ENCODE measurements around the gene TTC33.
"Not testable (repeated sequence)": the region's sequence is repeated elsewhere in the genome, so short reads cannot be mapped to it uniquely, and the experiment has no call there.

Gene TTC33

DNA sequence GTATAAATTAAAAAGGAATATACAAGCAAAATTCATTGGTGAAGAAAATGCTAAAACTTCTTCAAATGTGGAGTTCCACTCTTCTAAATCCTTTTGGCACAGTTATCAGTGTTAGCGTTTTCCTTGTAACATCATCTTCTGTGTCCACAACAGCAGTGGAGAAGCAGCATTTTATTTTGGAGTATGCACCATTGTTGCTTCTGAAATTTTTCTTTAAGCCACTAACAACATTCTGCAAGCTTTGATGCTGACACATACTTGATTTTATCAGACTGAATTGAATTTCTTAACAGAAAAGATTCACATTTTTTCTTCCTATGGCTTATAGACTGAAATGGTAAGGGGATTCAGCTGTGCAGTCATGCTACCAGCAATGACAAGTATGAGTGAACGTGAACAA lies 136.8 kb downstream of the TTC33 start:
- DNase-seq (ENCODE audit: low read depth in 2 of 2, low spot score in 1 of 2), result no peak

DNA sequence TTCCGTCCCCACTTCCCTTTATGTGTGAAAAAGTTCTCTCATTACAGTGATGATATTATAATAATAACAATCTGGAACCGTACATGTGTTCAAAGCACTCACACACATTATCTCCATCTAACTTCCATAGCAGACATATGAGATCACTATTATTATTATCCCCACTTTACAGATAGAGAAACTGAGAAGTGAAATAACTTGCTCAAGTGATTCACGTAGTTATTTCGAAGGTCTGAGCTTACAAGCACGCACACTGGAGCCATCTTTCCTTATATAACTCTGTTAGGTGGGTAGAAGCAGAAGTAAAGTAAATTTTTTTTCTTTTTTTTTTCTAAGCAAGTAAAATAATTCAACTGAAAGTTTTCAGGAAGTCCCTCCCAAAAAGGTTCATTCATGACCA lies 139.0 kb downstream of the TTC33 start:
- DNase-seq (ENCODE audit: low read depth in 2 of 2, low spot score in 1 of 2), result no peak

DNA sequence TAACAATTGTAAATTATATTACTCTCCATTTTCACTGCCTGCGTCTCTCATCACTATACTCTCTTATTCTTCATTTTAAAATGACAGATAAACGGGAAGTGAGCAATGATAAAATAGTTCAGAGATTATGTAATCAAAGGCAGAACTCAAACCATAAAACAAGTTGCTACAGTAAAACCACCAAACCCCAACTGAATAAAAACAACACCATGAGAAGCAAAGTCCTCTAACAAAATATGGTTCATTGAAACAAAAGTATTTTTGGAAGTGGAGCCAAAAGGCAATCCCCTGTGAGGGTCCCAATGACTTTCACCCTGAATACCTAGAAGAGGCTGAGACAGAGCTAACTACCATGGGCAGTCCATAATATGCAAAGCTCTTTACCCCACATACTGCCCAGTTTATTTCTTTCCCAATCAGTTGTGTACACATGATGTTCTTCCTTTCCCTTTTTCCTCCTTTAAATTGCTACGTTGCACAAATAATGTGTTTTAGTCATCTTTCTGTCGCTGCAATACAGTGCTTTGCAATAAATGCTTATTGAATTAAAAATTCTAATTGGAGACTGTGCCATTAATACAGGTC lies 140.1 kb downstream of the TTC33 start:
- no peak for DNase-seq (ENCODE audit: low read depth in 2 of 2, low spot score in 1 of 2)

DNA sequence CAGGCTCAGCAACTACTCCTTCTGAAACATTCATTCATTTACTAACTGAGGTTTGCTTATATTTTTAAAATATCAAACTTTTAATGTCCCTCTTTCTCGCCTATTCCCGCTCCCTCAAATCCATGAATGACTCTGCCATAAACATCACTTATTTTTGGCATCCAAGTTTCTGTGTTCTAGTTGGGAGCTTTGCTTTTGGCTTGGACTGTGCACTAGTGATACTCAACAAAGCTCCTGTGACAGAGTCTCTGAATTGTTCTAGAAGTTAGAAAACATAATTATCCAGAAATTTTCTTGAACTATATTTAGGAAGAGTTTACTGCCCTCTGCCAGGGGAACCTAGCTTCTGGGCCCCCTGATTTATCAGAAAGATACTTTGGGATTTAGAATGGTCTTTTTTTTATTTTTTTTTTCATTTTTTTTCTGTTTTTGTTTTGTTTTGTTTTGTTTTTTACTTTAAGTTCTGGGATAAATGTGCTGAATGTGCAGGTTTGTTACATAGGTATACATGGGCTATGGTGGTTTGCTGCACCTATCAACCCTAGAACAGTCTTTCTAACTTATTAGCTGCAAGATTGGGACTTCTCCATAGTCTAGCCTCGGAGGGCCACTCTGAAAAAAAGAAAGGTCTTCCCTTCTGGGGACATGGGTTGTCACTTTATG lies 140.7 kb downstream of the TTC33 start:
- DNase-seq (ENCODE audit: low read depth in 2 of 2, low spot score in 1 of 2), result no peak

DNA sequence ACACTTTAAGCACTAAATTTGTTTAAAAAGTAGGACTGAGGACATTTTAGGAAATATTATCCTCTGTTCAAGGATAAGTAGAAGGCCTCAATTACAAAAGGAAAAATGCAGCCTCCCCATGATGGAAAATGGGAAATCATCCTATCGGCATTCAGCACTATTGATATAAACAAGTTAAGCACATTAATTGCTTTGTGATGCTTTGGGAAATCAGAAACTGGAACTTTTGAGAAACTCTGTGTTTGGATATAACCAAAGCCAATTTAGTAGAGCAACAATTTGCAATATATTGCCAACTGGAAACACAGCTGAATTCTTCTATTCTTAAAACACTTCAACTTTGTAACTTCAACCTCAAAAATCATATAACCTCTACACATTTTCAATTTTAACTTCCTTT lies 141.3 kb downstream of the TTC33 start:
- no peak for DNase-seq (ENCODE audit: low read depth in 2 of 2, low spot score in 1 of 2)

DNA sequence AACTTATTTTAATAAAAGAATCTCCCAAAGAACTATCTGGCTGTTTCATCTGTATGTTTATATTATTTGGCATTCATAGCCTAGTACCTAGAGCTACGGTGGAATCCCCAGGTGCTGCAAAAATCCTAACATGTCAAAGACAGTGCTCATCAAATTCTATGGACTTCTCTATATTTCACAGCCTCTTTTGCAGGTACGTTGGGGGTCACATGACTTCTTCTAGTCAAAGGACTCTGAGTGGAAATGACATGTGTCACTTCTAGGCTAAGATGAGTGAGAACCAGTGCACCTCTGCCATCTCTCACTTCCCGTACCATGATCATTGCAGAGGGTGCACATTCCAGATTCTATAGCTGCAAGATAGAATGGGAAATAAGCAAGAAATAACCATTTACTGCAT lies 148.6 kb downstream of the TTC33 start:
- no peak for DNase-seq (ENCODE audit: low read depth in 2 of 2, low spot score in 1 of 2)

DNA sequence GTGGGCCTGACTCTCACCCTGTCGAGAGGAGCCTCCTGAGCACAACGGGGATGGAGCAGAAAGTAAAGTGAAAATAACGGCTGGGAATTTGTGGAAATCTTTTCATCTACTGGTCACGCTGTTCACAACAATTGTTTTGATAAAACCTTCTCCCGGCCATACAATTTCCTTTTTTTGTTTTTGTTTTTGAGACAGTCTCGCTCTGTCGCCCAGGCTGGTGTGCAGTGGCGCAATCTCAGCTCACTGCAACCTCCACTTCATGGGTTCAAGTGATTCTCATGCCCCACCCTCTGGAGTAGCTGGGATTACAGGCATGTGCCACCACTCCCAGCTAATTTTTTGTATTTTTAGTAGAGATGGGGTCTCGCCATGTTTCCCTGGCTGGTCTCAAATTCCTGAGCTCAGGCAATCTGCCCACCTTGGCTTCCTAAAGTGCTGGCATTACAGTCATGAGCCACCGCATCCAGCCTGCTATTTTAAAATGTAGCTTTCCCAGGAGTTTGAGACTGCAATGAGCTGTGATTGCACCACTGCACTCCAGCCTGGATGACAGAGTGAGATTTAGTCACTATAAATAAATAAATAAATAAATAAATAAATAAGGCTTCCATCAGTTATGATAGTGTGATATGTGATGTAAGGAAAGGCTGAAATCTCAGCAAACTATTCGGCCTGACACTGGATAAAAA lies 149.5 kb downstream of the TTC33 start:
- DNase-seq (ENCODE audit: low read depth in 2 of 2, low spot score in 1 of 2), result no peak

DNA sequence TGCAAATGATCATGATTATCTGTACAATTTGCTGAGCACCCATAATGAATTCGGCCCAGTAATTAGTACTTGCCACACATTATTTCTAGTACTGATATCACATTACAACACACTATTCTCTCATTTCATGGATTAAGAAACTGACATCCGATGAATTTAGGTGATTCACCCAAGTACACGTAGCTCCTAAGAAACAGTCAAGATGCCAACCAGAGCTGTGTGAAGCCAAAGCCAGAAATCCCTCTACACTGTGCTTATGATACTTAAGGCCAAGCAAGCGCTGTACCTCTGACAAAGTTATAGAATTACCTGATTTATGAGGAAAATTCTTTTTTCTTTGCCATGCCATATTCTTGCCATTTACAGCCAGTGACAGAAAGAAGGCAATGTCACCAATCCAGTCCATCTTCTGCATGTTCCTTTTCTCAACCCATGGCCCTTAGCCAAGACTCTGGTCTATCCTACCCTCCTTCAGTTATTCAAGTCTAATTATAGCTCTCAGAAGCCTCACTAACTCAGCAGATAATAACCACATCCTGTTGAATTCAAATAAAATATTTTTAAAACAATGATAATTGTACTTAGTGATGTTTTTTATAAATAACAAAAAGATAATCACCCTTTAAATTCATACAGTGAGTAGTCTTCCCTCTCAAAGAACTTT lies 150.3 kb downstream of the TTC33 start:
- DNase-seq (ENCODE audit: low read depth in 2 of 2, low spot score in 1 of 2), result no peak

DNA sequence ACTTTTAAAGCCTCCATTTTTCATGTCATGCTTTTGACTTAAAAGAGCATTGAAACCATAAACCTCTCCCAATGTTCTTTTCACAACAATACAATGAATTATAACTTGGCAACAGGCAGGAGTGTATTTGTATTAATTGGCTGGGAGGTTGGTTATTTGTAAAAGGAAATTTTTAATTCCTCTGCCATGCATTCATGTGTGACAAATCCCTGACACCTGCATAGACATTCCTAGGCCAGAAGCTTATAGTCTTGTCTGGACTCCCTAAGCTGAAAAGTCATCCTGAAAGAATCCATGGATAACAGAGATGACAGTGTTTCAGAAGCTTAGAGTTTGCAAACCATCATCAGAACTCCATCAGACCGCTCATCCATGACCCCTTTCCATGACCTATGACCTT lies 152.4 kb downstream of the TTC33 start:
- DNase-seq (ENCODE audit: low read depth in 2 of 2, low spot score in 1 of 2), result no peak

DNA sequence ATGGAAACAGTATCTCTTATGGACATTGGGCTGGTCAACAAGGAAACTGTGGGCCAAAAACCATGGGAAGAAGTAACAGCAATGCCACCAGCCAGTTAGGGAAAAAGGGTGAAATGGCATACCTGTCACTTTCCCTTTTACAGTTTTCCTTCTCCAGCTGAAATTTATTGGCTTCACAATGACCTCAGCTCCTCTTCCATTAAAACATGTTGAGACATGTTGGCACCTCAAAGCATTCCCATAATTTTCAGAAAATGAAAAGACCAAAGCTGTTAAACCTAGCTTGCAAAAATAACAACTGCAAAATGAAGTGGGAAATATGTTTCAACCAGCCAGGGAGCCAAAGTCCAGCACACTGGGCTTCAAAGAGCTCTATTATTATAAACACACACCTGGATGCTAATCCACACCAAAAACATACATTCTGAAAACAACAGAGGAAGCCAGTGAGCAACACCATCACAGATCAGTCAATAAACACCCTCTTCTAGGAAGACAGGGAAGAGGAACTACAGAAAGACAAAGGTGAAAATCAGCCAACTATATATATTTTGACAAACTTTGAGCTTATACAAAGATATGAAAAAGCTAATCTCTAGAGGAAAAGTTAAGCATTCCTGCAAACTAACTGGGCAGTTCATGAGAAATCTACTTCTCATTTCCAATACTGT lies 154.4 kb downstream of the TTC33 start:
- no peak for DNase-seq (ENCODE audit: low read depth in 2 of 2, low spot score in 1 of 2)

DNA sequence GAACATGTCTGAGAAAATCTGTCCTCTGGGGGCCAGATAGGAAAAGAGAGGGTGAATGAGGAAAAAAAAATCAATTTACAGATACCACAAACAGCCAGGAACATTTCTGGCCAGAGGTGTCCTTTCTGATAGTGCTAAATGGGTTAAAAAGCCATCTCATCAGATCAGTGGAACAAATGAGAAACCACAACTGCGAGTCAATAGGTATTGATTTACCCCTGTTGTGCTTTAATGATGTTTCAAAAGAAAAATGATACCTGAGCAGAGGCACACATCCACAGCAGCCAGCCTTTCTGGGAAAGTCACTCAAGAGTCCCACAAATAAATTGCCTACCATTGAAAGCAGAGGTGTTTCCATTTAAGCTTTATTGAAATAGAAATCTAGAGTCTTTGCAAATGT lies 155.4 kb downstream of the TTC33 start:
- DNase-seq (ENCODE audit: low read depth in 2 of 2, low spot score in 1 of 2), result no peak

DNA sequence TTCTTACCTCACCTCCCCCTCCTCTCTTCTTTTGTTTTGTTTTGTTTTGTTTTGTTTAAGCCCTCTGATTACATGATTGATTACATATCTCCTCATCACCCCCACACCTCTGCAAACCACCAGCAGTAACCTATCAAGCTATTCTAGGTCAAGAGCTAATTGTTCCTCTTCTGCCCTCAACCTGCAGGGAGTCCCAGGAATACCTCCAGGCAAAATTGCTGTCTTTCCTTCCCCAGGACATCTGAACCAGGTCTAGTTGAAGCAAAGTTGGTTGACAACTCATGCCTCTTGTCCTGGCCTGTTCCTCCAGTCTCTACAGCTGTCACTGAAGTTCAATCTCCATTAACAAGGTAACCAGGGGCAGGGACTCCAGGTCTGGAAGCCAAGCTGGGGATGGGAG lies 156.1 kb downstream of the TTC33 start:
- DNase-seq (ENCODE audit: low read depth in 2 of 2, low spot score in 1 of 2), result no peak

DNA sequence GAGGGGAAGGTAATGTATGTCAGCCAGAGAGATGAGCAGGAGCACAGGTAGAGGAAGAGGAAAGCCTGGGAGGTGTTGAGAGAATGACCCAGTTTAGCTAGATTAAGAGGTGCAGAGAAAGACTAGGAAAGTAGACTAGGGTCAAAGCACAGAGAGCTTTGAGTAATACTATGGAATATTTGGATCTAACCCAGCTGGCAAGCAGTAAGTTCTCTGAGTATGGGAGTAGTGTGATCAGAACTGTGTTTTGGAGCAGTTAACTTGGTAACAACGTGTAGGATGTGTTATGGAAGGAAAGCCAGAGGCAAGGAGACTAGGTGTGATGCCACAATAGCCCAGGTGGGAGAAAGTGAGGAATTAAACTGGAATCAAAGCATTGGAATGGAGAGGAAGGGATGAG lies 160.9 kb downstream of the TTC33 start:
- no peak for DNase-seq (ENCODE audit: low read depth in 2 of 2, low spot score in 1 of 2)

DNA sequence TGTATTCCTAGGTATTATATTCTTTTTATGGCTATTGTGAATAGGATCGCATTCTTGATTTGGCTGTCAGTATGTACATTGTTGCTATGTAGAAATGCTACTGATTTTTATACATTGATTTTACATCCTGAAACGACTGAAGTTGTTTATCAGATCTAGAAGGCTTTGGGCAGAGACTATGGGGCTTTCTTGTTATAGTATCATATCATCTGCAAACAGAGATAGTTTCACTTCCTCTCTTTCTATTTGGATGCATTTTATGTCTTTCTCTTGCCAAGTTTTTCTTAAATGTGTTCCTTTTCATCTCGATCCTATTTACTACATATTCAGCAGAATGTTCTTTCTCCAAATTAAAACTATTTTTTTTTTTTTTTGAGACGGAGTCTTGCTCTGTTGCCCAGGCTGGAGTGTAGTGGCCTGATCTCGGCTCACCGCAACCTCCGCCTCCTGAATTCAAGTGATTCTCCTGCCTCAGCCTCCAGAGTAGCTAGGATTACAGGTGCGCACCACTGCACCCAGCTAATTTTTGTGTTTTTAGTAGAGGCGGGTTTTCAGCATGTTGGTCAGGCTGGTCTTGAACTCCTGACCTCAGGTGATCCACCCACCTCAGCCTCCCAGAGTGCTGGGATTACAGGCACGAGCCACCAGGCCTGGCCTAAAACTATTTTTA lies 163.9 kb downstream of the TTC33 start:
- DNase-seq (ENCODE audit: low read depth in 2 of 2, low spot score in 1 of 2), result not testable (repeated sequence)

DNA sequence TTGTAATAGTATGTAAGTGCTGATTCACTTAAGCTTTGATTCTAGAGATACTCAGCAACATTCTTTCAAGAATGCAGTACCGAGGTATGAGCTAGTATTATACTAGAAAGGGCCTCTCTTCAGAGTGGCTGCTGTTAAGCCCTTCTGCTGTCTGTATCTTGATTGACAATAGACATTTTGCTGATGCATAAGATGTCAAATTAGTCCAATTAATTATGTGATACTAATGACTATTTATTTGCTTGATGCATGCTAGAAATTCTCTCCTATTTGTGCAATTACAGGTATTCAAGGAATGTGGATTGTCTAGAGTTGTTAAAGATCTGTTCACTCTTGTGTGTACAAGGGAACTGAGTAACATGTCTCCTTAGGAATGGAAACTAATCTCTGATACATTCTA lies 168.4 kb downstream of the TTC33 start:
- DNase-seq (ENCODE audit: low read depth in 2 of 2, low spot score in 1 of 2), result no peak

DNA sequence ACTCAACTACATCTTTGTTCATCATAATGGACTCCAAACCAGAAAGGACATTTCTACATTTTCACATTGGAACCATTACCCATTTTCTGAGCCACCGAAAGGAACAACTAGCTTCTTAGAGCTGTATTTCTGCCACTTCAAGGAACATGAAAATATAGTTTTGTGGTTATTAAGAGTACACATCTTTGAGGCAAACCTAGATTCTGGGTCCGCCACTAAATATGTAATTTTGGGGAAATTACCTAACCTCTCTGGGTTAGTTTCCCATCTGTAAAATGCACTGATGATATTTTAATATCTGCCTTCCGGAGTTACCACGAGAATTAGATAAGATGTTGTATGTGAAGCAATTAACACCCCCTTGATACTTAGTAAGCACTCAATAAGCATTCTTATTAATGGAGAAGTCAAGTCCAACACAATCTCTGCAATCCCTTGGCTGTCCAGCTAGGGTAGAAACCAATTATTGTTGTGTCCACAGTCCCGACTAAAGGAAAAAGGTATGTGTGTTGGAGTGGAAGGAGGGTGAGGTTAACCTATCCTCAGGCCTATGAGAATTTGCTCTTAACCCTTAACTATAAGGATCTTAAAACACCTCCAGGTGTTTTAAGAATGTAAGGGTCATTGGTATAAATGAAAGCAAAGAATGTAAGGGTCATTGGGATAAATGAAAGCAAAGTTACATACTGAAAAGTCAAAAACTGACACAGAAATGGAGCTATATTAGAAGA lies 170.1 kb downstream of the TTC33 start:
- DNase-seq (ENCODE audit: low read depth in 2 of 2, low spot score in 1 of 2), result no peak

DNA sequence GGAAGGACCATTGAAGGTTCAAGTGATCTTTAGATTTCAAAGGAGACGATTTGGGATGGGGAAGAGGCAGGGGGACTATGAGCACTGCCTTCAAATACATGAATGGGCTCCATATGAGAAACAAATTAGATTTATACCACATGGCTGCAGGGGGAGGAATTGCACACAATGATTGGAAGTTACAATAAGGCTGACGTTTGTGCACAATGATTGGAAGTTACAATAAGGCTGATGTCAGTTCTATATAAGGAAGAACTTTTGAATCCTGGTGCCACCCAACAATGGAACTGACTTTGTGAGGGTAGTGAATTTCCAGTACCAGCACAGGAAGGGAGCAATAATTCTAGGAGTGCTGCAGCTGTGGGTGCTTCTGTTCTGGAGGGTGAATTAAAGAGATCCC lies 171.7 kb downstream of the TTC33 start:
- DNase-seq (ENCODE audit: low read depth in 2 of 2, low spot score in 1 of 2), result no peak

DNA sequence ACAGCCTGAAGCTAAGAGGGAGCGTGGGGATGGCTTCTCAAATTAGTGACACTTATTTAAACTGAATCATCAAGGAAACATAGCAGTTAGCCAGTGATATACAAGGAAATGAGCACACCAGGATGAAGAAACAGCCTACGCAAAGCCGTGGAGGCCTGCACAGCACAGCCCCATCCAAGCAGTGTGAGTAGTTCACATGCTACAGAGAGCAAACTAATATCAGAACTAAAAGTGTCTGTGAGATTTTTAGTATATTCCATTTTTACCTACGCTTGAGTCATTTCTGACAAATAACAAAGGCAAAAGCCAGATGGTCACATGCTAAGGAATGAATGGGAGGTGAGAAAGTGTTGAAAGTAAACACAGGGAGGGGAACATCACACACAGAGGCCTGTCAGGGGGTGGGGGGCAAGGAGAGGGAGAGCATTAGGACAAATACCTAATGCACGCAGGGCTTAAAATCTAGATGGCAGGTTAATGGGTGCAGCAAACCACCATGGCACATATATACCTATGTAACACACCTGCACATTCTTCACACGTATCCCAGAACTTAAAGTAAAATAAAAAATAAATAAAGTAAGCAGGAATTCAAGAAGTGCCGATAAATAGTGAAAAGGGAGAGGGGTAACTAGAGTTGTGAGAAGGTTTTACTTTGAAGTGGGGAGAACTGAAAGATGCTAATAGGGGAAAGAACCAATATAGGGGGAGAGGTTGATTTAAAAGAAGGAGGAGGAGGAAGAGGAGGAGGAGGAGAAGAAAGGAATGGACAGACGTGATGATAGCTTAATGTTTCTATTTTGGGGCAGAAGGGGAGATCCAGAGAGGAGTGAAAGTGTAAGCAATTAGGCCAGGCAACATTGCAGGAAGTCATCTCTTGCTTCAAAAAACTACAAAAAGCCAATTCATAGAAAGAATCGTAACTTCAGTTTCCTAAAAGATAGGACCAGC lies 177.0 kb downstream of the TTC33 start:
- no peak for DNase-seq (ENCODE audit: low read depth in 2 of 2, low spot score in 1 of 2)

DNA sequence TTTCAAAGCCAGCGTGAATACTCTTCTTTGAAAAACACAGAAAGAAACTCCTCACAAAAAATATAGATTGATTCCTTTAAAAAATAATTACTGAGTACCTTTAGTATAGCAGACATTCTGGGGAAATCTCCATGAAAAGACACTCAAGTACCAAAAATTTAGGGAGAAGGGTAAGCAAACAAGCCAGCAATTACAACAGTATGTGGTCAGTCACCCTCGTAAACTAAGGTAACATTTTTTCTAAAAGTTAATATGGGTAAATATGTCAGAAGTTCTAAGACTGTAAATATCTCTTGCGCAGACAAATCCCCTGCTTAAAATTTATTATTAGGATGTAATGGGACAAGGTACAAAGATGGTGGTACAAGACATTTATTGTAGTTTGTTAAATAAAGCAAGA lies 178.0 kb downstream of the TTC33 start:
- DNase-seq (ENCODE audit: low read depth in 2 of 2, low spot score in 1 of 2), result no peak
